Prostate gland (tissue), 2 donors: ENCODE results near the gene SLC4A2.

Source experiments
- POLR2A ChIP-seq: fragments of 450-650 bp; IDR thresholded peaks from one replicate; pipeline ENCODE4 v1.6.1; 2016; ENCODE audit warnings: antibody characterized with exemption, mild to moderate bottlenecking
- POLR2AphosphoS5 ChIP-seq: sonication (generic); formaldehyde crosslinking; IDR thresholded peaks from one replicate; pipeline ENCODE4 v1.6.1; 2017; ENCODE audit warnings: antibody characterized with exemption
- TF ChIP-seq, protein P1 (sequence below), 4 experiments: fragments of 200-600 bp in 2 of 4; fragments of 450-650 bp in 2 of 4; sonication (generic) in 2 of 4; IDR thresholded peaks; 1 replicate in 3 of 4; 2 replicates in 1 of 4; pipeline ENCODE4 v1.5.1; 2016 to 2019; ENCODE audit warnings: antibody characterized with exemption in 4 of 4, mild to moderate bottlenecking in 2 of 4, moderate library complexity in 2 of 4

- TF ChIP-seq, protein P1, sequence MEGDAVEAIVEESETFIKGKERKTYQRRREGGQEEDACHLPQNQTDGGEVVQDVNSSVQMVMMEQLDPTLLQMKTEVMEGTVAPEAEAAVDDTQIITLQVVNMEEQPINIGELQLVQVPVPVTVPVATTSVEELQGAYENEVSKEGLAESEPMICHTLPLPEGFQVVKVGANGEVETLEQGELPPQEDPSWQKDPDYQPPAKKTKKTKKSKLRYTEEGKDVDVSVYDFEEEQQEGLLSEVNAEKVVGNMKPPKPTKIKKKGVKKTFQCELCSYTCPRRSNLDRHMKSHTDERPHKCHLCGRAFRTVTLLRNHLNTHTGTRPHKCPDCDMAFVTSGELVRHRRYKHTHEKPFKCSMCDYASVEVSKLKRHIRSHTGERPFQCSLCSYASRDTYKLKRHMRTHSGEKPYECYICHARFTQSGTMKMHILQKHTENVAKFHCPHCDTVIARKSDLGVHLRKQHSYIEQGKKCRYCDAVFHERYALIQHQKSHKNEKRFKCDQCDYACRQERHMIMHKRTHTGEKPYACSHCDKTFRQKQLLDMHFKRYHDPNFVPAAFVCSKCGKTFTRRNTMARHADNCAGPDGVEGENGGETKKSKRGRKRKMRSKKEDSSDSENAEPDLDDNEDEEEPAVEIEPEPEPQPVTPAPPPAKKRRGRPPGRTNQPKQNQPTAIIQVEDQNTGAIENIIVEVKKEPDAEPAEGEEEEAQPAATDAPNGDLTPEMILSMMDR (IDR thresholded peaks at IDR 0.05) = no peak
- TF ChIP-seq POLR2A (no peak), POLR2AphosphoS5 (no peak)
Measured at GRCh38 chr7:151064454-151064853, 5.1 kb downstream of the SLC4A2 start.
